Ureter (tissue), 1 donor: ENCODE data around the gene ANAPC4. TPM values are rescaled to one million over a fixed set of nuclear protein-coding genes. Genes with fewer than 3 reads are reported as not detected.
"Not testable (repeated sequence)": the region's sequence is repeated elsewhere in the genome, so short reads cannot be mapped to it uniquely, and the experiment has no call there.

ENCODE experiments used
- DNase-seq: peaks from one replicate; pipeline ENCODE4 v3.0.0-alpha.2; 2020; ENCODE audit warnings: low spot score
- total RNA-seq: library from RNA; stranded (reverse); gene quantifications from one replicate; pipeline ENCODE4 v1.2.4, GENCODE V29; 2023
- donor health status: DM: yes; HTN: yes; CAD: no.

The ANAPC4 gene, protein sequence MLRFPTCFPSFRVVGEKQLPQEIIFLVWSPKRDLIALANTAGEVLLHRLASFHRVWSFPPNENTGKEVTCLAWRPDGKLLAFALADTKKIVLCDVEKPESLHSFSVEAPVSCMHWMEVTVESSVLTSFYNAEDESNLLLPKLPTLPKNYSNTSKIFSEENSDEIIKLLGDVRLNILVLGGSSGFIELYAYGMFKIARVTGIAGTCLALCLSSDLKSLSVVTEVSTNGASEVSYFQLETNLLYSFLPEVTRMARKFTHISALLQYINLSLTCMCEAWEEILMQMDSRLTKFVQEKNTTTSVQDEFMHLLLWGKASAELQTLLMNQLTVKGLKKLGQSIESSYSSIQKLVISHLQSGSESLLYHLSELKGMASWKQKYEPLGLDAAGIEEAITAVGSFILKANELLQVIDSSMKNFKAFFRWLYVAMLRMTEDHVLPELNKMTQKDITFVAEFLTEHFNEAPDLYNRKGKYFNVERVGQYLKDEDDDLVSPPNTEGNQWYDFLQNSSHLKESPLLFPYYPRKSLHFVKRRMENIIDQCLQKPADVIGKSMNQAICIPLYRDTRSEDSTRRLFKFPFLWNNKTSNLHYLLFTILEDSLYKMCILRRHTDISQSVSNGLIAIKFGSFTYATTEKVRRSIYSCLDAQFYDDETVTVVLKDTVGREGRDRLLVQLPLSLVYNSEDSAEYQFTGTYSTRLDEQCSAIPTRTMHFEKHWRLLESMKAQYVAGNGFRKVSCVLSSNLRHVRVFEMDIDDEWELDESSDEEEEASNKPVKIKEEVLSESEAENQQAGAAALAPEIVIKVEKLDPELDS
- 44.0 TPM for total RNA-seq

DNA sequence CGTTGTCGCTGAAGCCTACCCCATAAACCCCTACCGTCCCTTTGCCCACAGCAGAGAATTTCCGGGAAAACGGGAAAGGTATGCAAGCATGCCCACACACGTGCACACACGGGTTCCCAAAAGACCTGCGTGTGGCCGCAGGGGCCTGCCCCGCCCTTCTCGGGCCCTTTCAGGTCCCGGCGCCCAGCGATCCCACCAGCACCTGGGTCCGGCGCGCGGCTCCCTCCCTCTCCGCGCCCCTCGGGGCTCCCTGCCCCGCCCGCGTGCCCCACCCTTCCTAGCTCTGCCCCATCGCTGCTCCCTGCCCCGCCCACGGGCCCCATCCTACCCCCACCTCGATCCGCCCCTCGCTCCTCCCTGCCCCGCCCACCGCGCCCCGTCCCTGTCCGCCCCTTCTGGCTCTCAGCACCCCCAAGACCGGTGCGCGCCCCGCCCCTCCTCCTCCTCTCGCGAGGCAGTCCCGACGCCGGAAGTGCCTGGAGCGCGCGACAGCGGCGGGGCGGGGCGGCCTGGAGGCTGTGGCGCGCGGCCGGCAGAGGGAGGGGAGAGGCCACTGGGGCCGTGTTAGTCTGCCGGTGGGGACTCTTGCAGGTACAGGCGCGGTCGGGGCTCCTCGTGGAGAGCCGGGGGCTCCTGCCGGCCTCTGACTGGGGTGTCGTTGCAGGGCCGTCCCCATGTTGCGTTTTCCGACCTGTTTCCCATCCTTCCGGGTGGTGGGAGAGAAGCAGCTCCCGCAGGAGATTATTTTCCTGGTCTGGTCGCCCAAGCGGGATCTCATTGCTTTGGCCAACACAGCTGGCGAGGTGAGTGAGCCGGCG is at the start of gene ANAPC4:
Gene ANAPC4 (plus strand): TSS at position 510 of the 818 bp plus-strand sequence. CDS start 165 bp downstream, at position 675.
- DNase-seq, result peak; percentile 97

DNA sequence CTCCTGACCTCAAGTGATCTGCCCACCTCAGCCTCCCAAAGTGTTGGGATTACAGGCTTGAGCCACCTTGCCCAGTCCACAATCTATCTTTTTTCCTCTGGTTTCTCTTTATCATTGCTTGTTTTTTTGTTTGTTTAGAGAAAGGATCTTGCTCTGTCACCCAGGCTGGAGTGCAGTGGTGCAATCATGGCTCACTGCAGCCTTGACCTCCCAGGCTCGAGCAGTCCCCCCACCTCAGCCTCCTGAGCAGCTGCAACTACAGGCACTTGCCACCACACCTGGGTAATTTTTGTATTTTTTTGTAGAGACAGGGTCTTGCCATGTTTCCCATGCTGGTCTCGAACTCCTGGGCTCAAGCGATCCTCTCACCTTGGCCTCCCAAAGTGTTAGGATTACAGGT is 48.6 kb upstream of the ANAPC4 start:
- DNase-seq, result not testable (repeated sequence)

DNA sequence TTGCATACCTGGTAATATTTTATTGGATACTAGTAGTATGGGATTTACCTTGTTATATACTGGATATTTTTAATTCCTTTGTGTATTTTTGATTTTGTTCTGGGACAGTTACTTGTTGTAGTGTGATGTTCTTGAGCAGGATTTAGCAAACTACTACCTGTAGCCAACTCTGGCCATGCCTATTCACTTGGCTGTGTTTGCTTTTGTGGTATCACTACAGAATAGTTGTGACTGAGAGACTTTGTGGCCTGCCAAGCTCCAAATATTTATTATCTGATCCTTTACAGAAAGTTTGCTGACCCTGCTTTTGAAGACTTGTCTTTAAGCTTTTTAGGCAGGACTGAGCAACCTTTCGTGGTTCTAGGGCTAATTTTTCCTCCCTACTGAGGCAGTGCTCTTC is 46.7 kb upstream of the ANAPC4 start:
- no peak for DNase-seq

DNA sequence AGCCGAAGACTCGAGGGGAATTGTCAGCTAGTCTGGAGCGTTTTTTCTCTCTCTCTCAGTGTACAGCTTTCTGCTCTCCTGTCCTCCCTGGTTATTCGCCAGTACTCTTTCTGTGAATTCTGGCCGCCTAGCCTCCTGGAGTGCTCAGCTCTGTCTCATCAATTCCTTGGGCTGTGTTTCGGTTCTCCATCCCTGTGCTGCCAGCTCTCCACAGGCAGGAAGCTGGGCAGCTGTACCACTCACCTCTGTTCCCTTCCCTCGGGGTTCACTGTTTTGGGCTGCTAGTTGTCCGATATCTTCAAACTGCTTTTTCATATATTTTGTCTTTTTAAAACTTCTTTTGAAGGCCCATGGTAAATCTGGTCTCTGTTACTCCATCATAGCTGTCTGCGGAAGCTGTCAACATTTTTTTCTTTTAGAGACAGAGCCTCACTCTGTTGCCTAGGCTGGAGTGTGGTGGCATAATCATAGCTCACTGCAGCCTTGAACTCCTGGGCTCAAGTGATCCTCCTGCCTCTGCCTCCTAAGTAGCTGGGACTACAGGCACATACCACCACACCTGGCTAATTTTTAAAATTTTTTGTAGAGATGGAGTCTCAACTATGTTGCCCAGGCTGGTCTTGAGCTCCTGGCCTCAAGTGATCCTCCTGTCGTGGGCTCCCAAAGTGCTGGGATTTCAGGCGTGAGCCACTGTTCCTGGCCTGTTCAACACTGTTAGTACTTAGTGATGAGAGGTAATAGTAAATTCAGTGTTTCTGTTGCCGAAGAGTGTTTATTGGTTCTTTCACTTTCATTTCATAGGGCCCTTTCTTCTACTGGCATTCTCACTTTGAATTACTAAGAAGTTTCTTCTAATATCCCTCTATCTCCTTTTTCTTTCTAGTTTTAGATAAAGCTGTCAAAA is 45.9 kb upstream of the ANAPC4 start:
- DNase-seq, result no peak

DNA sequence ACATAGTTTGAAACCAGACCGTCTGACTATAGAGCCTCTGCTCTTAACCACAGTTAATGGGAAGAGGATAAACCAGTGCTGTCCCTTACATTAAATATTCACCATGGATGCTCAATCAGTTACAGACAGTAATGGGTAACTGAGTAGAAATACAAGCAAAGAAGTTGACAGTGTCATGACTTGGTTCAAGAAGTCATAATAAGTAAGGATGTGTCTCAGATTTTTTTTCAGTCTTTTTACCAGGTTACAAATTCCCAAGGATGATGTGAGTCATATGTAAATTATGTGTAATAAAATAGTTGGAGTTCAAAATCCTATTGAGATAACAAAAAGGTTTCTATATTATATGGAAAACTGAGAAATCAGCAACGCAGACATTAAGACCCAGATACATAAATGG is 33.4 kb upstream of the ANAPC4 start:
- no peak for DNase-seq

DNA sequence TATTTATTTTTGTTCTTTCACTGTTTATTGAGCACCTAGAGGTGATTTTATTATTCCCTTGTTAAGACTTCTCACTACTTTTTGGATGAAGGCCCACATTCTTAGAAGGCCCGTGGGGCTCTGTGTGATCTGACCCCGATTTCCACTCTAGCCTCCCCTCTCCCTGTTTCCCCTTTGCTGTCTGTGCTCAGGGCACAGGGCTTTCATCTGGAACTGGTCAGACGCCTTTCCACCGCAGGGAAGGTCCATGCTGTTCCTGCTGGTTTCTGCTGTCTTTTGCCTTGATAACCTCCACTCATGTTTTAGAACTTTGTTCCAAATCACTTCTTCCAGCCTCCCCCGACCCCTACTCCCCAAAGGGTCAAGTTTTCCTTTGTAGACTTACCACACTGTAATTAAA is 31.3 kb upstream of the ANAPC4 start:
- DNase-seq, result no peak

DNA sequence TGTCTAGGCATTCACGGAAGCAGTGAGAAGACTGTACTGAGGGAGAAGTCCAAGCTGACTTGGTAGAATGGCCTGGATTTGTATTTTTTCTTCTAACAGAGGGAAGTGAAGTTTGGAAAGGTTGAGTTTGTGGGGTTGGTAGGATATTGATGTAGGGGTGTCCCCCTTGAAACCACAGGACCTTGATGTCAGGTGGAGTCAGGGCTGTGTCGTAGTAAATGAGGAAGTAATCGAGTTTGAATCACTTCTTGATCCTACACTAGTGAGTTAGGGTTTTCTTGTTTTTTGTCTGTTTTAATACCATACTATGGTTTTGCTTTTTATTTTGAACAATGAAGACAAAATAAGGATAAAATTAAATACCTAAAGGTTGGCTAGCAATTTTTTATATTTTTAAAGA is 30.1 kb upstream of the ANAPC4 start:
- DNase-seq, result no peak

DNA sequence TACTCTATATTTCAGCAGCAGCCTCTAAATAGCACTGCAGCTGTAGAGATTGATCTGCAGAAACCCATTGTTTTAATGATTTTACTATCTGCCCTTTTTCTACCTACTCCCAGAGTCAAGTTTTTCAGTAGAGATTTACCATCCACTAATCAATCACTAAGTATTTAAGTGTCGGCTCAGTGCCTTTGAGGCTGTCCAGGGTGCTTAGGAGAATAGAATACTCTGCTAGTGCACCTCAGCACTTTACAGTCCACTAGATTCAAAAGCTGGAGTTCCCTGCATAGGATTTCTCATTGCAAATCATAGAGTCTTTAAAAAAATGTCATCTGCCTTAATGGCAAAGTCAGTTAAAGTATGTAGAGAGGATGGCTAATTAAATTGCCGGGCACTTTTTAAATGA is 29.6 kb upstream of the ANAPC4 start:
- DNase-seq, result no peak

DNA sequence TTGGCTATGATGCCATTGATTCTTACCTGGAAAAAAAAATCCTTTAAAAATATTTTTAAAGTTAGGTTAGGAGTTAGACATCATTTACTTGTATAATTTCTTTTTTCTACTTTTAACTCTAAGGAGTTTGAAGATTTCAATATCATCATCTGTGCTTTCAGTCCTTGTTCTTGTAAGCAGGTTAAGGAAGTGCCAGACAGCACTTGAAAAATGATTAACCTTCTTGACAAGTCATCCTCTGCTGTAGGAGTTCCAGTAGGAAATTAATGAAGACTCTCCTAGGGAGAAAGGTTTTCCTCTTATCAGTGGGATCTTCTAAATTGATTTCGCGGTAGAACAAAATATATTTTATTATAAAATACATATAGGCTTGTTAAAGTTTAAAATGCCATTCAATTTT is 29.1 kb upstream of the ANAPC4 start:
- DNase-seq, result no peak

DNA sequence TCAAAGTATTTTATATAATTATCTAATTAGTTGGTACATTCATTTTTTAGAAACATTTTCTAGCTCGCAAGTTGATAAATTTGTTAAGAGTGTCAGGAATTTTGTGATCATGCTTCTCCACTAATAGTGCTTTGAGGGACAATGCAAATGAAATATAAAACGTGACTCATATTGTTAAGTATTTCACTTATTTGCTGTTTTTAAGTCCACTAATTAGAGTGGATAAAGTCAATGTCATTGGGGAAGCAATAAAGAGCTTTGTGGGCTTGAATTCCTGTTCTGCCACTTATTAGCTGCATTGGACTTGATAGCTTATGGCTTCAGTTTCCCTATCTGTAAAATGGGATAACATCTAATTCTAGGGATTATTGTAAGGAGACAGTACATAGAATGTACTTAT is 26.5 kb upstream of the ANAPC4 start:
- DNase-seq, result no peak

DNA sequence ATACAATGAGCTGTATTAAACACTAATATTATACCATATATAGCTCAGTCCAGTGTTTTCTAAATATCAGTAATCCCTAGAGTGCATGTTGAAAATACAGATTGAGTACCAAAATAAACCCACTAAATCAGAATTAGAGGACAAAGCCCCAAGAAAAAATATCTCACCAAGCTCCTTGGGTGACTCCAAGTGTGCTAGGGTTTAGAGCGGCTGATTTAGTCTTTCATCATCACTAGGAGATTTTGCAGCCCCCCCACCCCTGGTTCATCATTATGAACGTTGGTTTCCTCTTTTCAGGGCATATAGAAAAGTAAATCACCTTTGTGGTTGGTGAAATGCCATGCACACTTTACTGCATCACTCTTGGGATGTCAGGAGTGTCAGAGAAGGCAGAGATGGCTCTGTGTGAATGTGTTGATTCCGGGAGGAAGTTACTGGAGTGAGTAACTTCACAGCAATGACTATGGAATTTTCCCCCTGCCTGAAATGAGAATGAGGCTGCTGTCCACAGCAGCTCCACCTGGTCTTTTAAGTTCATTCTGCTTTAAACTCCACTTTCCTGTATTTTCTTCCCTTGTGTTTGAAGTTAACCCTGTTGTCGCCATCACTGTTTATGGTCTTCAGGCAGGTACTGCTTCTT is 25.2 kb upstream of the ANAPC4 start:
- DNase-seq, result no peak

DNA sequence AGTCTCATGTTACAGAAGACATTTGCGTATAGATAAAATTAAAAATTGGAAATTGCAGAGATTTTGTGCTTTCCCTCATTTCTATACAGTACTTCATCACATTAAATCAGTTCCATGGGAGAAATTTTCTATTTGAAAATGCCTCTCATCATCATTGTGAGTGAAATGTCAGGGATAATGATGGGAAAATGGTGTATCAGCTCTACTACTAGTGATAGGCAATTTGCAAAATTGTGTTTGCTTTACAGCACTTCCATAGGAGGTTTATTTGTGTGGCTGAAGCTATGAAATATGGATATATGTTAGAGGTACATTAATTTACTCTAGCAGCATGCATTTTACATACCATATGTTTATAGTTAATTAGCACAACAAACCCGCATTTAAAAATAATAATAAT is 21.0 kb upstream of the ANAPC4 start:
- DNase-seq, result no peak

DNA sequence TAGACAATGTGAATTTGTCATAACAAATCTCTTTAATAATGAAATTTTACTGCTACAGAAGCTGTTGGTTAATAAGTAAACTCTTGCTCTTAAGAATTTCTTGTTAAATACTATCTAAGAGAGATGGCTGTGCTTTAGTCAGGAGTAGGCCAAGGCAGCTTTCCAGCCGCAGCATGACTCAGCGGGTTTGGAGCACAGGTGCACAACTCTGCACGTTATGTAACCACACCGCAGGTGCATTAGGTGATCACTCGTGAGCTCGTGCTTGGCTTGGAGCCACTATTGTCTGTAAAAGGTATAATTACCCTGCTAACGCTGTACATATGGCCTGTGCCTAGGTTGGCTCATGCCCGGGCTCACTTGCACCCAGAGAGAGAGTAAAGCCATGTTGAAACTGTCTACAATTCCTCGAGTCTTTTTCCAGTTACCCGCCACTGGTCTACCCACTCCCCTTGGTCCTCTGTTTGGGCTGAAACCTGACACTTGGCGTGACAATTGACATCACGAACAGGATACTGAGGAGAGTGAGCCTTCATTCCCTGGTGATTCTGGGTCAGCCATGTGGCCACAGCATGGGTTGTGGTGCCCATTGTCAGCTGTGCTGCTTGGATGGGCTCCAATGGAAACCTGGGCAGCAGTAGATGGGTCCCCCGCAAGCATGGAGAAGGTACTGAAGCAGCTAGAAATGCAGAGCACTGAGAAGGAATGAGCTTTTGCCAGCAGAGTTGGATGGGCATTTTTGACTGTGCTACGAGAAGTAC is 18.4 kb upstream of the ANAPC4 start:
- DNase-seq, result no peak

DNA sequence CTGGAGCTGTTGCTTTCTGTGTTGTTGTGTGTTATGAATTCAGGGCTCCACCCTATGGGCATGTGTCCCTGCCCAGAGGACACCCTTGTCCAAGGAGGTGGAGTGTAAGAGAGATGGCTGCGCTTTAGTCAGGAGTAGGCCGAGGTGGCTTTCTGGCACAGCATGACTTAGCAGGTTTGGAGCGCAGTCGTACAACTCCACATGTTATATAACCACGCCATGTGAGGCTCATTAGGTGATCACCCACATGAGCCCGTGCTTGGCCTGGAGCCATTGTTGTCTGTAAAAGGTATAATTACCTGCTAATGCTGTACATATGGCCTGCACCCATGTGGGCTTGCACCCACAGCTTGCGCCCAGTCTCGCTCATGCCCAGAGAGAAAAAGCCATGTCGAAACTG is 15.8 kb upstream of the ANAPC4 start:
- DNase-seq, result no peak

DNA sequence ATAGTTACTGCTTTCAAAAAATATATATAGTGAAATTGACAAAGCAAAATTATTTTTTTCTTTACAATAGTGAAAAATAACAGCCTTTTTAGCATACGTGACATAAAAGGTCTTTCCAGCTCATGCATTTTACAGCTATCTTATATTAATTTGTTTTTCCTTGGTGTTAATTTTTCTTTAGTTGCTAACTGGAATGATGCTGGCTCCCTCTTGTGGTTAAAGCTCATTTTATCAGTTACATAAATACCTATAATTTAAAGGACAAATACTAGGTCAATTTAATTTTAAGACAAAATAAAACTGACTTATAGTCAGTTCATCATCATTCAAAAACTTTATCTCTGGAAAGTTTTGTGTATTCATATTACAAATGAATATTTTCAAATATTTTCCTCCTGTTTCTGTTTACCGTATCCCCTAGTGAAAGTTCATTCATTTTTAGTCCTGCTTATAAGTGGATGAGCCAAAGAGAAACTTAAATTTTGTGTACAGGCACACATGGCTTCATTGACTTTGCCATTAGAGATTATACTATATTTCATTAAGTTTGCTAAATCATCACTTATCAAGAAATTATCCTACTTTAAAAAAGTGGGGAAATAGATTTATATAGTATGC is 9.9 kb upstream of the ANAPC4 start:
- DNase-seq, result no peak

DNA sequence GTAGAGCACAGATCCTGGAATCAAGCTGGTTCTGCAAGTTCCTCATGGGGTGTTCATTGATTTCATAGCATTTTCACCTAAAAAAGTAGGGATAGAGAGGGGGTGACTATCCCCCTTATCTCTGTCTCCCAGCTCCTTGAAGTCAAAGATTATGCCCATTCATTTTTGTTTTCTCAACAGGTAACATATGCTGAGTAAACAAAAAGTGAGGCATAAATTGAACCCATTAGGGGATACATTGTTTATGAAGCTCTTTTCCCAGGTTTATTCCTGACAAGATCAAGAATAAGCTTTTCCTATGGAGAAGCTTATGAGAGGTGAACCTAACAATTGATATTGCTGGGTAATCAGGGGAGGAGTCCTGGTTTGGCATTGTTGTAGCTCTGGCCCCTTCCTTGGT is 9.2 kb upstream of the ANAPC4 start:
- DNase-seq, result no peak

DNA sequence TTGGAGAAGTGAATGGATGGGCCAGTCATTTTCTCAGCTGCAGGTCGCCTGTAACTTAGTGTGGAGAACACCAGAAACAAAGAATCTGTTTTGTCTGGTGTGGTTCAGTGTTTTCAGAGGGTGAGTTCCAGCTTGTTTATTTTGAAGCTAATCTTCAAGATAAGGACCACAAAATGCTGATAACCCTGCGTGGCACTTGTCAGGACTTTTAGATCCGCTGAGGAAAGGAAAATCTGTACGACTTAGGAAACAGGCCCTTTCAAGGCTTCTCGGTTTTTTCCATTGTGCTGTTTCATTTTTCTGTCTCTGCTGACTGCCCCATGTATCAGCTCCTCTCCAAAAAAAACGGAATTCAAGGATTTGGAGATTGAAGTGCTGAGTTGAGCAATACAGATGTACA is 8.7 kb upstream of the ANAPC4 start:
- DNase-seq, result no peak

DNA sequence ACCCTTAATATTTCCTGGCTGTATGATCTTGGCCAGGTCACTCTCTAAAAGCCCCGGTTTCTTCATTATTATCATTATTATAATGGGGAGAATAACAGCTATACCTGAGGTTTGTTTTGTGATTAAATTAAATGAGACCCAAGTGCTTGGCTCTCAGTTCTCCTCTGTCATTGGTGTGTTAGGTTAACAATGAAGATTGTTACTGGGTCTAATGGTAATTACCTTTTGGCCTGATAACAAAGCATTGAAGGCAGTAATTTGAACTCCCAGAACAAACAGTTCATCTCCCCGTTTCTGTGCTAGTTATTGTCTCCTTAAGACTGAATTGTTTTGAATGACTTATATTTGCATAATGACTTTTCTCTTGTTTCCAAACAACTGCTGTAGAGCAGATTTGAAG is 6.8 kb upstream of the ANAPC4 start:
- no peak for DNase-seq

DNA sequence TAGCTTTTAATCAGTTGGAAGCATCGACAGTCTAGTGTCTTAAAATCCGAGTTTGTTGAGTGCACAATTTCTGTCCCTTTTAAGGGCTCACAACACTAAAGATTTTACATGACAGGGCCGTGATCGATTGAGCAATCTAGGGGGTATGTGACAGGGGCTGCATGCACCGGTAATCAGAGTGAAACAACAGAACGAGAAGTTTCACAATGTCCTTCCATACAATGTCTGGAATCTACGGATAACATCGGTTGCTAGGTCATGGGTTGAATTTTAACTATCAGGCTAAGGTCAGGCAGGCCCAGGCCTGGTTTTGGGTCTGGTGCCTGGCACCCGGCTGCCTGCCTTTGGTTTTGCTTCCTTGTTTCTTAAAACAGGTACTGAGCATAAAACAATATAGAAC is 4.5 kb upstream of the ANAPC4 start:
- not testable (repeated sequence) for DNase-seq
